Muscle layer of colon (tissue), 2 donors: ENCODE measurements around the gene LCP1.

Experiments
- H3K27ac ChIP-seq: one replicate; pipeline ENCODE4 v1.7.0; 2013; ENCODE audit warnings: low read depth, mild to moderate bottlenecking, low read length, moderate library complexity
- H3K27me3 ChIP-seq, 2 donors: one replicate each; pipeline ENCODE4 v1.7.0; 2013; ENCODE audit warnings: low read length in 2 of 2, mild to moderate bottlenecking in 2 of 2; ENCODE audit not compliant: insufficient read depth in 2 of 2, control insufficient read depth in 1 of 2
- H3K36me3 ChIP-seq: one replicate; pipeline ENCODE4 v1.7.0; 2013; ENCODE audit warnings: mild to moderate bottlenecking, low read length; ENCODE audit not compliant: insufficient read depth
- H3K4me1 ChIP-seq: one replicate; pipeline ENCODE4 v1.7.0; 2013; ENCODE audit warnings: mild to moderate bottlenecking, low read length; ENCODE audit not compliant: insufficient read depth
- H3K4me3 ChIP-seq, 2 donors: one replicate each; pipeline ENCODE4 v1.7.0; 2013; ENCODE audit warnings: low read length in 2 of 2, low read depth in 1 of 2, mild to moderate bottlenecking in 1 of 2, moderate library complexity in 1 of 2
- H3K9ac ChIP-seq: one replicate; pipeline ENCODE4 v1.7.0; 2013; ENCODE audit warnings: low read length
- H3K9me3 ChIP-seq: one replicate; pipeline ENCODE4 v1.7.0; 2013; ENCODE audit warnings: mild to moderate bottlenecking, low read length
- donor health status: abdominal sarcoma.
- donor health status: Adenocarcinoma of cecum.

LCP1 gene

DNA sequence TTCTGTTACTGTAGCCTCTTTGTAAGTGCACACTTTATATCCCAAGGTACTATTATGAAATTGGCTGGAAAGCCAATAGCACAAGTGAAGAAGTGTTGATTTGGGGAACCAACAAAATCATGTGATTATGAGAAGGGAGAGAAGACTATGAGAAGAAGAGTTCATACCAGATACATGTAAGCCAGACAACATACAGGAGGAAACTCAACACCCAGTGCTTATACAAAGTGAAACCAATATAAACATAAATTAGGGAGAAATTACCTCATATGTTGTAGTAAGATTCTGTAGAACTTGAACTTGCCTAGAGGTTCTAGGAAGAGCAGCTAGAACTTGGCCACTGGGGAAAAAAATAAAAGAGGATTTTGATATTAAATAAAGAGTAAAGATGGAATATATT lies 94.5 kb downstream of the LCP1 start:
- no peak overlapping the region for H3K9ac ChIP-seq
- H3K4me3 ChIP-seq: no peak overlapping the region
- H3K36me3 ChIP-seq: no peaks in the 10 kb centered on the region
- no peaks in the 10 kb centered on the region for H3K9me3 ChIP-seq
- no peak overlapping the region for H3K27ac ChIP-seq
- no peaks in the 10 kb centered on the region for H3K27me3 ChIP-seq
- no peaks in the 10 kb centered on the region for H3K4me1 ChIP-seq

DNA sequence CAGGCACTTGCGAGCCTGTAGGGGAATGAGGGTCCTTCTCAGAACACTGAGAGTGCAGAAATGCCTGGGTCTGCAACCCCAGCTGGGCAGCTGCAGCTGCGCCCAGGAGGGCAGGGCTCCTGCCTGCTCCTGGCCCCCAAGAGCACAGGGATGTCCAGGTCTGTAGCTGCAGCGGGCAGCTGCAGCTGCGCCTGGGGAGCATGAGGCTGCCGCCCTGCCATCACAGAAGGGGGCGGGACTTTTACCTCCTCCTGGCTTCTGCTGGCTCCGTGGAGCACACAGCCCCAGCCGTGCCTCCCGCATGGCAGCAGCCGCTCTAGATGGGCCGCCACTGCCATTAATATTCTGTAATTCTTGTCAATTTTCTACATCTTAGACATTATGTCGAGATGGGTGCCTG lies 95.0 kb downstream of the LCP1 start:
- Histone ChIP-seq H3K4me1 (no peaks in the 10 kb centered on the region), H3K9ac (no peak overlapping the region), H3K36me3 (no peaks in the 10 kb centered on the region), H3K9me3 (no peaks in the 10 kb centered on the region), H3K27me3 (no peaks in the 10 kb centered on the region), H3K27ac (no peak overlapping the region), H3K4me3 (no peak overlapping the region)

DNA sequence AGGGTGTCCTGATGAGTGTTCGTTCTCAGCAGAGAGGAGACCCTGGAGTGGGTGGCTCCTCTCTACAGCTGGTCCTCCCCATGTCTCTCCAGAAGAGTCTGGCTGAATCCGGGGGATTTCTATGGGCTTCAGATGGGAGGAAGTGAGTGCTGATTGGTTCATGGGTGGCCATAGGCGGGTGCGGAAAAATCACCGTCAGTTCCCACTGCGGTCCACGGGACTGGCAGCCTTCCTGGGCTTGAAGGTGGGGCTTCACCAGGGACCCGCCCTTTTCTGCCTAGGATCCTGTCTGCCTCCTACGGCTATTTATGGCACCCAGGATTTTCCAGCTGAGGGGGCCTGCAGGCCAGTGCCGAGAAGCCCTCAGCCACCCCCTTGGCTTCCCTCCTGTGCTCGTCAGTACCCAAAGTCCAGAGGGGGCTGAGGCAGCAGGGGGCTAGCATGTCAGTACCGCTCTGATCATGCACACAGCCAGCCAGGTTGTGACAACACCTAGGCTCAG lies 95.5 kb downstream of the LCP1 start:
- Histone ChIP-seq H3K9me3 (no peaks in the 10 kb centered on the region), H3K27me3 (no peaks in the 10 kb centered on the region), H3K36me3 (no peaks in the 10 kb centered on the region), H3K4me1 (no peaks in the 10 kb centered on the region), H3K27ac (no peak overlapping the region), H3K4me3 (no peak overlapping the region), H3K9ac (no peak overlapping the region)

DNA sequence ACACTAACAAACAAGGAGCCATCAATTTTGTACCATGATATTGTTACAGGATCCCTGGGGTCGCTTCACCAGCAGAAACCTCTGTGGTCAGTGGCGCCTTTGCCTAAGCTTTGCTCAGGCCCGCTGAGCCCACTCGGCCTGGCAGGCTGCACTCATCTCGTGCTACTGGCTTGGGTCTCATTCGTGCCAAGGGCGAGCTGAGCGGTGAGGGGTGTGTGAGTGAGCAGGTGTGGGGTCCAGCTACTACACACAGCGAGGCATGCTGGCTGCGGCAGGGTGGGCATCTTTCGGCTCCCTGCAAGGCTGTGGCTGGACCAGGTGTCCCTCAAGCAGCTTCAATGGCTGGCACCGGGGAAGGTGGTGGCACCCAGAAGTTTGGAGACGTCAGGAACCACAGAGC lies 96.2 kb downstream of the LCP1 start:
- Histone ChIP-seq H3K27me3 (no peaks in the 10 kb centered on the region), H3K4me3 (no peak overlapping the region), H3K4me1 (no peaks in the 10 kb centered on the region), H3K9ac (no peak overlapping the region), H3K36me3 (no peaks in the 10 kb centered on the region), H3K27ac (no peak overlapping the region), H3K9me3 (no peaks in the 10 kb centered on the region)

DNA sequence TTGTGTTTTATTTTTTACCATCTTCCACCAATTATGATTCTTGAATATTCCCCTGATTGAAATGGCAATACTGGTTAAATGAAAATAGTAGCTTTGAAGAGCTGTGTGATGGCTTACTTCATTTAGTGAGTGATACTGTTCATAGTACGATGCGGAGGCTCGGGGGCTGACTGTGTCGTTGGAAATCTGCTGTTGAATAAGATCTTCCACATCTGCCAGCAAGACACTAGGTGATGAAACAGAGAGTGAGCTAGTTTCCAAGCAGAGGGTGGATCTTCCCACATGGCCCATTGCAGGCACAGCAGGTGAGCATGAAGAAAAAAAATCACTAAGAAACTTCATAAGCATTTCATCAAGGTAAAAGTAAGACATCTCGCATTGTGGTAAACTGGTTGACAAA lies 99.7 kb downstream of the LCP1 start:
- no peaks in the 10 kb centered on the region for H3K27me3 ChIP-seq
- no peak overlapping the region for H3K27ac ChIP-seq
- no peaks in the 10 kb centered on the region for H3K36me3 ChIP-seq
- no peak overlapping the region for H3K4me3 ChIP-seq
- H3K9ac ChIP-seq: no peak overlapping the region
- no peaks in the 10 kb centered on the region for H3K4me1 ChIP-seq
- no peaks in the 10 kb centered on the region for H3K9me3 ChIP-seq

DNA sequence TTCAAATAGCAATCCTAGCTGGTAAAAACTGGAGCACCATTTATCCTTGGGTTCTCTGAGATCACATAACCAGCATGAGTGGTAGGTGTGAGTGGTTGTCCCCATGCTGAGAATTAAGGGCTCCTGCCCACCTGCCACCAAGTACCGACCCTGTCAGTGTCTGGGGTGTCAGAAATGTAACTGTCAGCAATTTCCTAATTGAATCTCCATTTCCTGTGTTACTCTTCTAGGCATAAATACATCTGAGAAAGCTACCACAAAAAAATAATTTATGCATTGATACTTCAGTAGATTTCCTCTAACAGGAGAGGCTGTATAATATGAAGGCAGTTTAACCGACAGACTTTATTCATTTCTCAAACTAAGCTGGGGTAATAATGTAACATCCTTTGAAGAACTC lies 102.2 kb downstream of the LCP1 start:
- Histone ChIP-seq H3K4me1 (no peaks in the 10 kb centered on the region), H3K9me3 (no peaks in the 10 kb centered on the region)

DNA sequence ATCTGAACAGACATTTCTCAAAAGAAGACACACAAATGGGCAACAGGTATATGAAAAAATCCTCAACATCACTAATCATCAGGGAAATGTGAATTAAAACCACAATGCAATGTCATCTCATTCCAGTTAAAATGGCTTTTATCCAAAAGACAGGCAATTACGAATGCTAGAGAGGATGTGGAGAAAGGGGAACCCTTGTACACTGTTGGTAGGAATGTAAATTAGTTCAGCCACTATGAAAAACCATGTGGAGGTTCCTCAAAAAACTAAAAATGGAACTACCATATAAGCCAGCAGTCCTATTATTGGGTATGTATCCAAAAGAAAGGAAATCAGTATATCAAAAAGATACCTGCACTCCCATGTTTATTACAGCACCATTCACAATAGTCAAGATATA lies 104.7 kb downstream of the LCP1 start:
- Histone ChIP-seq H3K27ac (no peak overlapping the region), H3K36me3 (no peaks in the 10 kb centered on the region), H3K4me3 (no peak overlapping the region), H3K9ac (no peak overlapping the region), H3K9me3 (no peaks in the 10 kb centered on the region), H3K27me3 (no peaks in the 10 kb centered on the region), H3K4me1 (no peaks in the 10 kb centered on the region)

More for the DNA sequence above, 102.2 kb downstream of the LCP1 start:
- Histone ChIP-seq H3K9ac (no peak overlapping the region), H3K4me3 (no peak overlapping the region), H3K27me3 (no peaks in the 10 kb centered on the region), H3K36me3 (no peaks in the 10 kb centered on the region), H3K27ac (no peak overlapping the region)

DNA sequence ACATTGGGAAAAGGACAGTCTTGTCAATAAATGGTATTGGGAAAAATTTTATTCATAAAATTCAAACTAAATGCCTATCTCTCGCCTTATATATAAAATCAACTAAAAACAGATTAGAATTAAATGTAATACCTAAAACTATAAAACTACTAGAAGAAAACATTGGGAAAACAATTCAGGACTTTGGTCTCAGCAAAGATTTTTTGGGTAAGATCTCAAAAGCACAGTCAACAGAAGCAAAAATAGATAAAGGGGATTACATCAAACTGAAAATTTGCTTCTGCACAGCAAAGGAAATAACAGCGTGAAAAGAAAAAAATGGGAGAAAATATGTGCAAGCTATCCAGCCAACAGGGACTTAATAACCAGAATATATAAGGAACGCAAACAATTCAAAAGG lies 105.2 kb downstream of the LCP1 start:
- Histone ChIP-seq H3K27me3 (no peaks in the 10 kb centered on the region), H3K27ac (no peak overlapping the region), H3K36me3 (no peaks in the 10 kb centered on the region), H3K4me1 (no peaks in the 10 kb centered on the region), H3K9ac (no peak overlapping the region), H3K4me3 (no peak overlapping the region), H3K9me3 (no peaks in the 10 kb centered on the region)
